IMR-90 (cell line): Measurements from ENCODE around the gene CCL2. TPM values are rescaled to one million over a fixed set of nuclear protein-coding genes. Genes with fewer than 3 reads are reported as not detected.

Source experiments
- ATAC-seq: fragments of 200-7000 bp; cut with Tn5 transposase; 2 replicates; pipeline ENCODE4 v1.9.1; 2020; ENCODE audit warnings: low read depth, mild to moderate bottlenecking, moderate library complexity
- BruUV-seq: library from RNA; stranded (reverse); fragments of 400-500 nt; replicated peaks from 2 replicates; lab custom pipeline; 2021; lab: Mats Ljungman, UMichigan
- CTCF ChIA-PET: fragments of 300-600 bp; formaldehyde crosslinking; extraction: SDS; loops from one replicate; lab custom pipeline; 2021; ENCODE audit warnings: antibody characterized with exemption; lab: Yijun Ruan, JAX
- POLR2A ChIA-PET: fragments of 300-600 bp; sonication (Branson Sonifier 250); formaldehyde crosslinking; loops from one replicate; lab custom pipeline; 2022; ENCODE audit warnings: antibody characterized with exemption; ENCODE audit not compliant: unreplicated experiment; lab: Charles Lee
- DNase-seq: peaks from one replicate; pipeline ENCODE4 v3.0.0; 2013
- H2AFZ ChIP-seq: replicated peaks from 2 replicates; pipeline ENCODE3; 2013; ENCODE audit warnings: low read length, mild to moderate bottlenecking; ENCODE audit not compliant: poor library complexity
- H2AK5ac ChIP-seq: 2 replicates; pipeline ENCODE4 v1.6.1; 2013; ENCODE audit warnings: low read depth, low read length, inconsistent platforms
- H2AK9ac ChIP-seq: replicated peaks from 2 replicates; pipeline ENCODE3; 2013; ENCODE audit warnings: mild to moderate bottlenecking, low read depth, low read length, moderate library complexity; ENCODE audit not compliant: poor library complexity
- H2BK120ac ChIP-seq: 2 replicates; pipeline ENCODE4 v1.6.1; 2013; ENCODE audit warnings: low read depth, low read length, inconsistent platforms
- H2BK15ac ChIP-seq: 3 replicates; pipeline ENCODE4 v1.6.1; 2013; ENCODE audit warnings: low read depth, low read length, inconsistent platforms
- H2BK20ac ChIP-seq: 2 replicates; pipeline ENCODE4 v1.6.1; 2013; ENCODE audit warnings: low read depth, mild to moderate bottlenecking, inconsistent platforms, low read length, moderate library complexity
- H2BK5ac ChIP-seq: 2 replicates; pipeline ENCODE4 v1.6.1; 2013; ENCODE audit warnings: mild to moderate bottlenecking, low read depth, low read length, inconsistent platforms; ENCODE audit not compliant: poor library complexity, severe bottlenecking
- H3K14ac ChIP-seq: replicated peaks from 2 replicates; pipeline ENCODE4 v1.6.1; 2013; ENCODE audit warnings: low read depth, low read length, inconsistent platforms
- H3K18ac ChIP-seq: 2 replicates; pipeline ENCODE4 v1.6.1; 2013; ENCODE audit warnings: low read depth, low read length, control low read depth
- H3K23ac ChIP-seq: 2 replicates; pipeline ENCODE4 v1.6.1; 2013; ENCODE audit warnings: low read depth, low read length, inconsistent platforms
- H3K27ac ChIP-seq: 2 replicates; pipeline ENCODE4 v1.5.1; 2013; ENCODE audit warnings: mild to moderate bottlenecking, control low read depth, low read length; ENCODE audit not compliant: insufficient read depth
- H3K27me3 ChIP-seq: 2 replicates; pipeline ENCODE4 v1.6.1; 2013; ENCODE audit warnings: low read length; ENCODE audit not compliant: control insufficient read depth, insufficient read depth
- H3K36me3 ChIP-seq: 2 replicates; pipeline ENCODE4 v1.6.1; 2013; ENCODE audit warnings: low read length, mixed read lengths; ENCODE audit not compliant: control insufficient read depth, insufficient read depth
- H3K4ac ChIP-seq: 2 replicates; pipeline ENCODE4 v1.6.1; 2013; ENCODE audit warnings: low read depth, low read length, inconsistent platforms
- H3K4me1 ChIP-seq: 2 replicates; pipeline ENCODE4 v1.6.1; 2013; ENCODE audit warnings: low read length, mixed read lengths; ENCODE audit not compliant: control insufficient read depth, insufficient read depth
- H3K4me2 ChIP-seq: 2 replicates; pipeline ENCODE4 v1.6.1; 2013; ENCODE audit warnings: low read depth, mild to moderate bottlenecking, control low read depth, low read length, moderate library complexity
- H3K4me3 ChIP-seq: 2 replicates; pipeline ENCODE4 v1.5.1; 2013; ENCODE audit warnings: low read depth, mild to moderate bottlenecking, control low read depth, low read length, moderate library complexity; ENCODE audit not compliant: insufficient read depth
- H3K56ac ChIP-seq: 2 replicates; pipeline ENCODE4 v1.6.1; 2013; ENCODE audit warnings: low read length, inconsistent platforms; ENCODE audit not compliant: insufficient read depth; ENCODE audit errors: extremely low read depth
- H3K79me1 ChIP-seq, 2 experiments: 2 replicates each; pipeline ENCODE4 v1.6.1; 2013; ENCODE audit warnings: low read length in 2 of 2, inconsistent platforms in 1 of 2, low read depth in 1 of 2
- H3K9ac ChIP-seq: 2 replicates; pipeline ENCODE4 v1.6.1; 2013; ENCODE audit warnings: low read depth, low read length, control low read depth
- H3K9me1 ChIP-seq: 2 replicates; pipeline ENCODE4 v1.6.1; 2013; ENCODE audit warnings: low read length, inconsistent platforms; ENCODE audit not compliant: insufficient read depth
- H3K9me3 ChIP-seq: 2 replicates; pipeline ENCODE4 v1.6.1; 2013; ENCODE audit warnings: low read length; ENCODE audit not compliant: control insufficient read depth, insufficient read depth
- H4K20me1 ChIP-seq: 2 replicates; pipeline ENCODE4 v1.6.1; 2013; ENCODE audit warnings: low read length, inconsistent platforms; ENCODE audit not compliant: insufficient read depth
- H4K5ac ChIP-seq: 2 replicates; pipeline ENCODE4 v1.6.1; 2013; ENCODE audit warnings: mild to moderate bottlenecking, low read depth, low read length, control low read depth
- H4K8ac ChIP-seq, 2 experiments: 2 replicates each; pipeline ENCODE4 v1.6.1; 2013; ENCODE audit warnings: low read depth in 2 of 2, low read length in 2 of 2, control low read depth in 1 of 2, inconsistent platforms in 1 of 2
- H4K91ac ChIP-seq: 2 replicates; pipeline ENCODE4 v1.6.1; 2013; ENCODE audit warnings: low read depth, low read length, inconsistent platforms; ENCODE audit not compliant: insufficient read depth
- CHD1 ChIP-seq: IDR thresholded peaks from 2 replicates; pipeline ENCODE4 v1.6.1; 2012; ENCODE audit warnings: low read depth, low read length, improper control_type of control experiment
- ELK1 ChIP-seq: fragments of 150-350 bp; IDR thresholded peaks from 2 replicates; pipeline ENCODE4 v1.6.1; 2016; ENCODE audit warnings: low read depth, mild to moderate bottlenecking, low read length, moderate library complexity, borderline replicate concordance
- FOS ChIP-seq: fragments of 150-350 bp; IDR thresholded peaks from 2 replicates; pipeline ENCODE4 v1.6.1; 2016; ENCODE audit warnings: low read depth, low read length
- MAZ ChIP-seq: IDR thresholded peaks from 2 replicates; pipeline ENCODE4 v1.6.1; 2012; ENCODE audit warnings: low read depth, mild to moderate bottlenecking, low read length, improper control_type of control experiment, moderate library complexity, borderline replicate concordance
- NFE2L2 ChIP-seq: fragments of 150-350 bp; IDR thresholded peaks from 2 replicates; pipeline ENCODE4 v1.6.1; 2016; ENCODE audit warnings: low read depth, mild to moderate bottlenecking, low read length
- POLR2A ChIP-seq: IDR thresholded peaks from 2 replicates; pipeline ENCODE4 v1.6.1; 2012; ENCODE audit warnings: mild to moderate bottlenecking, low read depth, low read length
- RCOR1 ChIP-seq: IDR thresholded peaks from 2 replicates; pipeline ENCODE4 v1.6.1; 2012; ENCODE audit warnings: mild to moderate bottlenecking, low read length, improper control_type of control experiment; ENCODE audit not compliant: insufficient replicate concordance
- USF2 ChIP-seq: fragments of 150-350 bp; IDR thresholded peaks from 2 replicates; pipeline ENCODE4 v1.6.1; 2017; ENCODE audit warnings: mild to moderate bottlenecking, antibody characterized with exemption, low read length, low read depth
- WGBS, 2 experiments: methylation state at CpG; one replicate each; pipeline versions ENCODE4 v1.1.5 to v1.1.7; 2013; ENCODE audit warnings: missing lambda C conversion rate in 2 of 2; ENCODE audit not compliant: insufficient read length in 1 of 2; ENCODE audit errors: extremely low coverage in 2 of 2; 5-methylcytosine and 5-hydroxymethylcytosine counted together
- dilution Hi-C: fragments of 300-500 bp; cut with HindIII; formaldehyde crosslinking; loops from one replicate; pipeline ENCODE4 v1.14.3; 2018; ENCODE audit warnings: low sequenced_read_pairs; ENCODE audit not compliant: unreplicated experiment
- in situ Hi-C: fragments of 300-500 bp; cut with MboI; formaldehyde crosslinking; loops from 3 replicates; pipeline ENCODE4 v1.14.3; 2019; ENCODE audit warnings: low sequenced_read_pairs, inconsistent platforms, mixed read lengths
- intact Hi-C: fragments of 100-400 bp; cut with micrococcal nuclease; formaldehyde crosslinking; loops from 2 replicates; pipeline ENCODE4 v1.10.0; 2022
- polyA plus RNA-seq, 3 experiments: library from polyadenylated mRNA; depleted of rRNA; stranded (reverse); fragments of >200 nt; gene quantifications; 2 replicates each; pipeline ENCODE4 v1.2.3, GENCODE V29; 2012; ENCODE audit warnings: low replicate concordance in 1 of 3
- total RNA-seq: library from RNA; depleted of rRNA; stranded (reverse); fragments of >200 nt; gene quantifications from 2 replicates; pipeline ENCODE4 v1.2.3, GENCODE V29; 2012

The CCL2 gene
- total and polyA plus RNA-seq, 2 of the 4 experiments (the other 2 are of a cell fraction), result 103 to 206 TPM

- peak overlapping the region; percentile 75 to 80; a peak in 3 of 4 replicates for H4K8ac ChIP-seq
- peak overlapping the region; percentile 5; the same call in 1 of the 2 replicates for H3K9ac ChIP-seq
- peak overlapping the region; percentile 50 for H3K14ac ChIP-seq
- no peaks in the 10 kb centered on the region for H3K9me3 ChIP-seq
- no peaks in the 10 kb centered on the region for H3K79me1 ChIP-seq
- in situ Hi-C loops (loop anchor here (25.0 kb wide), 1 partner anchor 860 kb away; the partner anchor contains the start of genes FNDC8 and RAD51D), dilution Hi-C loops (no loop called here), intact Hi-C loops (loop anchor here (2.0 kb wide), 1 partner anchor 102 kb away; no protein-coding TSS in a partner anchor)
- peaks cover 3% of the 10 kb centered on the region; the same call in 1 of the 2 replicates for H3K36me3 ChIP-seq
- peaks cover 53% of the 10 kb centered on the region for H3K4me1 ChIP-seq
- H2BK5ac ChIP-seq, result peak overlapping the region; percentile 92
- ATAC-seq, result peak; percentile 24
- peak overlapping the region; percentile 26 for H2AK5ac ChIP-seq
- H3K4me2 ChIP-seq, result peak overlapping the region; percentile 42
- peak overlapping the region; percentile 66 for H2AK9ac ChIP-seq
- POLR2A ChIA-PET, result interaction anchor here (0.9 kb wide), 1 partner anchor 51 kb away, joined by 3 read pairs; no protein-coding TSS in a partner anchor
- peak overlapping the region; percentile 91 for H2BK20ac ChIP-seq
- TF ChIP-seq USF2 (peak; percentile 35; the same call in 1 of the 2 replicates), CHD1 (peak; percentile 68; the same call in 1 of the 2 replicates), POLR2A (no peak; the same call in 1 of the 2 replicates), MAZ (no peak), FOS (0 out of 2 replicates have a peak, but pooled peaks have one; percentile 17), NFE2L2 (0 out of 2 replicates have a peak, but pooled peaks have one; percentile 14), RCOR1 (peak; percentile 71), ELK1 (no peak)
- DNase-seq, result peak; percentile 95
- H2AFZ ChIP-seq, result peak overlapping the region; percentile 58
- peak overlapping the region; percentile 75 for H3K18ac ChIP-seq
- H2BK120ac ChIP-seq, result peak overlapping the region; percentile 92
- H3K4ac ChIP-seq, result peak overlapping the region; percentile 90
- 0% methylated on average over 2 of the region's 6 CpGs; no CpG with 5 or more reads in 1 of the 2 experiments for WGBS, 2 experiments
- peaks cover 30% of the 10 kb centered on the region for H3K9me1 ChIP-seq
- H3K23ac ChIP-seq, result peak overlapping the region; percentile 70; the same call in 1 of the 2 replicates
- H4K91ac ChIP-seq, result peak overlapping the region; percentile 95
- no peak overlapping the region for H3K4me3 ChIP-seq
- CTCF ChIA-PET, result interaction anchor here (0.7 to 1.9 kb wide), 4 partner anchors 54 to 109 kb away, joined by 3 to 9 read pairs (median 4); no protein-coding TSS in a partner anchor
- peak overlapping the region; percentile 91 for H4K5ac ChIP-seq
- BruUV-seq, result no TSS peak
- H4K20me1 ChIP-seq, result no peaks in the 10 kb centered on the region
- peak overlapping the region; percentile 75 for H3K27ac ChIP-seq
- H3K56ac ChIP-seq, result peak overlapping the region; percentile 32
- peak overlapping the region; percentile 80; the same call in 2 of the 3 replicates for H2BK15ac ChIP-seq
- no peaks in the 10 kb centered on the region for H3K27me3 ChIP-seq
Observed at GRCh38 chr17:34252444-34253138, 2.5 kb upstream of the CCL2 start.
